Mucosa of descending colon (tissue), 3 donors: ENCODE data around the gene HIVEP1. TPM values are rescaled to one million over a fixed set of nuclear protein-coding genes. Genes with fewer than 3 reads are reported as not detected.

Experiments used
- ATAC-seq: fragments of 200-7000 bp; cut with Tn5 transposase; one replicate; pipeline ENCODE4 v1.9.1; 2020; ENCODE audit warnings: mild to moderate bottlenecking, moderate library complexity
- DNase-seq, 3 donors: peaks; one replicate each; pipeline ENCODE4 v3.0.0-alpha.2; 2020
- H3K36me3 ChIP-seq: fragments of 200-600 bp; one replicate; pipeline ENCODE4 v1.8.0; 2021; ENCODE audit warnings: low read depth, mild to moderate bottlenecking
- H3K4me1 ChIP-seq: fragments of 200-600 bp; one replicate; pipeline ENCODE4 v1.8.0; 2021; ENCODE audit warnings: low read depth, mild to moderate bottlenecking
- H3K4me3 ChIP-seq: fragments of 200-600 bp; one replicate; pipeline ENCODE4 v1.8.0; 2021; ENCODE audit warnings: mild to moderate bottlenecking
- H3K9me3 ChIP-seq: fragments of 200-600 bp; one replicate; pipeline ENCODE4 v1.8.0; 2021; ENCODE audit warnings: mild to moderate bottlenecking
- CTCF ChIP-seq: fragments of 200-600 bp; IDR thresholded peaks from one replicate; pipeline ENCODE4 v1.8.0; 2022; ENCODE audit warnings: antibody characterized with exemption, mild to moderate bottlenecking
- intact Hi-C, 2 donors: fragments of 100-400 bp; cut with DNase I in 1 of 2; cut with micrococcal nuclease in 1 of 2; formaldehyde crosslinking; loops; one replicate each; pipeline versions ENCODE4 v1.11.0 to v1.11.1; 2022; cut with DNase I, micrococcal nuclease
- total RNA-seq, 3 donors: library from RNA; stranded (reverse); fragmentation: NEBNext Ultra II Directional in 2 of 3; extraction: Animal tissue kit (Norgen Biotek cat#: 25700) in 2 of 3; gene quantifications; one replicate each; pipeline versions ENCODE4 v1.2.1 to v1.2.4, GENCODE V29; 2021 to 2023
- donor health status: DM: no; HTN: no; CAD: no; lungs with moderate emphysema.
- donor health status: DM: no; HTN: no; CAD: no.
- donor health status: DM: no; HTN: yes; CAD: no.

Gene HIVEP1
- total RNA-seq, 3 donors from 2014 or later: 27.6 to 37.3 (median 35.8) TPM

DNA sequence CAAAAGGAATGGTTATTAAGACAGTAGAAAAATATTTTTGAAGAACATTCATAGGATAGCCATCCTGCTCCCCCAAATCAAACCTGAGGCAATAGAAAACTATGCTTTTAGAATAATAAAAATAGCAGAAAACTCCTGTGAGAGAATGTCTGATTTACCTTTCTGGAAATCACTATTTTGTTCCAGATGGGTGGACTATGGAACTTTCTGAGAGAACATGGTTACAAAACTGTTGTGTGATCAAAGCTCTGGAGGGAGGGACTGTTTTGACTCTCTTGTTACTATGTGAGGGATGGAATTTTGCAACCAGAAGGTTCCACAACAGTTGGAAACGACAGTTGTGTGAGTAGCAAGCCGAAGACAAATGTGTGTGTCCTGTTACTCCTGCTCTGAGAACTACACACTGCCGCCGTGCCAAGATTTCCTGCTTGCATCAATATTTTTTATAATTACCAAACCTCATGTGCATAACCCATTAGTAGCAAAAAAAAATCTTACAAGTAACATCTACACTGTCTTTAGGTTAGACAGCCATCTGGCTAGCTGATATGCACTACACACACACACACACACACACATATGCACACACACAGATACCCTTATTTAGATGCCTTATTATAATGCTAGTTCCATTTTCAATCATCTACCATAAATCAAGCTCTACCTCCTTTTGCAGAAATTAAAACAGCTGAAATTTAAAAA is 11.0 kb upstream of the HIVEP1 start:
- no peaks in the 10 kb centered on the region for H3K9me3 ChIP-seq
- H3K36me3 ChIP-seq: no peaks in the 10 kb centered on the region
- ATAC-seq (no peak), DNase-seq (no peak)
- intact Hi-C loops: no loop called here
- H3K4me1 ChIP-seq: no peaks in the 10 kb centered on the region
- no peak overlapping the region for H3K4me3 ChIP-seq
- TF ChIP-seq CTCF: no peak

- ATAC-seq (no peak), DNase-seq (no peak)
- no peak for TF ChIP-seq CTCF
- H3K4me3 ChIP-seq: no peak overlapping the region
- no peaks in the 10 kb centered on the region for H3K4me1 ChIP-seq
- H3K9me3 ChIP-seq: no peaks in the 10 kb centered on the region
- intact Hi-C loops: no loop called here
- no peaks in the 10 kb centered on the region for H3K36me3 ChIP-seq
Measured at GRCh38 chr6:12001706-12002435, 10.2 kb upstream of the HIVEP1 start.

GRCh38 chr6:12007473-12007872 is 4.6 kb upstream of the HIVEP1 start:
- Histone ChIP-seq H3K4me1 (peaks cover 16% of the 10 kb centered on the region), H3K9me3 (no peaks in the 10 kb centered on the region), H3K4me3 (no peak overlapping the region), H3K36me3 (no peaks in the 10 kb centered on the region)
- intact Hi-C loops: no loop called here
- DNase-seq (no peak), ATAC-seq (no peak)
- no peak for TF ChIP-seq CTCF

GRCh38 chr6:12007887-12008286 is 4.2 kb upstream of the HIVEP1 start:
- no peak for DNase-seq
- Histone ChIP-seq H3K4me1 (peaks cover 16% of the 10 kb centered on the region), H3K4me3 (no peak overlapping the region), H3K9me3 (no peaks in the 10 kb centered on the region), H3K36me3 (no peaks in the 10 kb centered on the region)
- TF ChIP-seq CTCF: no peak
- intact Hi-C loops: no loop called here
- no peak for ATAC-seq

DNA sequence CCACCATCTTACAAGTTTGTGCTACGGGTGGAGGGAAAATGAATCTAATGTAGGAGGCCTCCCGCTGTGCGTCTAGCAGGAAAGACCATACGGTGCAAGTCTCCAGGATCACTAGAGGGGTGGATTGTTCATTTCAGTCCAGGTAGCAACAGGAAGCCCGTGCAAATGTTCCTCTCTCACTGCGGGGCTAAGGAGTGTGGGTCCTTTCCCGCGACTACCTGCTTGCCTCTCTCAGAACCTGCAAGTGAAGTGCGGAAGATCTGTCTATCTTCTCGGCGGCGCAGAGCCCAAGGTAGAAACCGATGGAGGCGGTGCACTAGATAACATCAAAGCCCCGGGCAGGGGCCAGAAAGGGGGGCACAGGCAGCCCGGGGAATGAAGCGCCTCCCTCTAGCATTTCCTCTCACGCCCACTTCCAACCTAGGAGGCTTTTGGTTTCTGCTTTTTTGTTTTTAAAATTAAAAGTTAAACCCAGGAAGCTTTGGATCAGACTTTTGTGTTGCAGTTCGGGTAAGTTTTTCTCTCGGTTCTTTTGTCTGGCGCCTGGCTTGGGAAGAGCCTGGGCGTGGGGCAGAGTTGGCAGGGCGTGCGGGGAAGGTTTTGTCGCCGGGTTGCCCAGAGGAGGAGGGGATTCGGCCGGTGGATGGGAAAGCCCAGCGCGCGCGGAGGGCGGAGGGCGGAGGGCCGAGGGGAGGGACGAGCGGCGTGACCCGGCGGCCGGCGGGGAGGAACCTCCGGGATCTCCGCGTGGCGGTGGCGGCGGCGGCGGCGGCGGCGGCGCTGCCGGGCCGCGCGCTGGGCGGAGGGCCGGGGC is 3.5 kb upstream of the HIVEP1 start:
- H3K36me3 ChIP-seq: no peaks in the 10 kb centered on the region
- no peaks in the 10 kb centered on the region for H3K9me3 ChIP-seq
- H3K4me1 ChIP-seq: peaks cover 18% of the 10 kb centered on the region
- TF ChIP-seq CTCF: no peak
- peak overlapping the region; percentile 50 for H3K4me3 ChIP-seq
- peak; percentile 86 to 92 (median 91) for DNase-seq
- ATAC-seq: peak; percentile 48
- intact Hi-C loops: no loop called here
